Pons (tissue), 1 donor: ENCODE measurements around the gene FNIP1.
A peak's percentile ranks its signal among the peaks of the same experiment; 100 is the strongest.
"Not testable (repeated sequence)": the region's sequence is repeated elsewhere in the genome, so short reads cannot be mapped to it uniquely, and the experiment has no call there.

ENCODE experiments used
- DNase-seq: peaks from one replicate; pipeline ENCODE4 v3.0.0-alpha.2; 2016; ENCODE audit warnings: low spot score

The FNIP1 gene

DNA sequence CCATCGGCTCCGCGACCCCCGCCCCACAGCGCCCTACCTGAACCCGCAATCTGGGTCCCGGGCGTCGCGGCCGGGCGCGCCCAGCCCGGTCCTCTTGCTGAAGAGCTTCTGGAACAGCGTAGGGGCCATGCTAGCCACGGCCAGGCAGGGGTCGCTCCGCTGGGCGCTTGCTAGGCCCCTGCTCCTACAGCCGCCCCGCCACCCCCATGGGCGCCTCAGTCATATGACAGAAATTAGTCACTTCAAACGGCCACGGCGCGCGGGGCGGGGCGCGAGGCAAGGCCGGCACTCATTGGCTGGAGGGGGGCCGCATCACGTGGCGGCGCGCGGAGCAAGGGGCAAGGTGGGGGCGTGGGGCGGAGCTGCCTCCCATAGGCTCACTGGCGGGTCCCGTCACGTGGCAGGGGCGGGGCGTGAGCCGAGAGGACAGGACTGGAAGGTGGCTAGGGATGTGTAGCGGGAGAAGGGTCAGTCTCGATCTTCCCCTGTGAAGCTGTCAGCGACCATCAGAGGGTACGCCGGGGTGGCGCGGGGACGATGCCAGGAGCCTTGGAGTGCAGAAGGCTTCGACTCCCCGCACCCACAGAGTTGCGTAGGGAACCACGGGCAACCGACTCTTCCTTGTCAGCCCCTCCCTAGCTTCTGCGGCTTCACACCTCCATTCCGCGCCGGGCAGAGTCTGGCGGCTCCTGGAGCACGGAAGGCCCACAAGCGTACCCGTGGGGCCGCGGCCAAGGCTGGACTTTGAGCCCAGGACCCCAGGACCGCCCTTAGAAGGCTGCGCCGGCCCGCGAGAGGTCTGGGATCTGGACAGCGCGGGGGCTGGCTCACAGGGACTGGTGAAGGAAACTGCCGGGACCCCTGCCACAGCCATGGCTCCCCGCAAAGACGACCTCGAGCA, at the start of gene FNIP1:
Gene FNIP1, minus strand, starts transcription at position 225 of the 901 bp plus-strand sequence. Its CDS starts 96 bp downstream, at position 129.
- peak; percentile 98 for DNase-seq

DNA sequence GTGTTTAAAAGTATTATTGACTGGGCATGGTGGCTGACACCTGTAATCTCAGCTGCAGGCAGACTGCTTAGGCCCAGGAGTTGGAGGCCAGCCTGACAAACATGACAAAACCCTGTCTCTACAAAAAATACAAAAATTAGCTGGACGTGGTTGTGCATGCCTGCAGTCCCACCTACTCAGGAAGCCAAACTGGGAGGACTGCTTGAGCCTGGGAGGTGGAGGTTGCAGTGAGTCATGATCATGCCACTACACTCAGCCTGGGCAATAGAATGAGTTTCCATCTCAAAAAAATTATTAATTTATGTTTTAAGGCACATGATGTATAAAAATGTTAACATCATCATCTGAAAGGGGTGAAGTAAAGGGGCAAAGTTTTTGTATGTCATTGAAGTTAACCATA, 49.7 kb upstream of the FNIP1 start:
- DNase-seq = no peak

- DNase-seq = no peak
These were observed 49.0 kb upstream of the FNIP1 start for GRCh38 chr5:131845828-131846227.

- not testable (repeated sequence) for DNase-seq
These were observed 46.2 kb upstream of the FNIP1 start for GRCh38 chr5:131842971-131843370.

DNA sequence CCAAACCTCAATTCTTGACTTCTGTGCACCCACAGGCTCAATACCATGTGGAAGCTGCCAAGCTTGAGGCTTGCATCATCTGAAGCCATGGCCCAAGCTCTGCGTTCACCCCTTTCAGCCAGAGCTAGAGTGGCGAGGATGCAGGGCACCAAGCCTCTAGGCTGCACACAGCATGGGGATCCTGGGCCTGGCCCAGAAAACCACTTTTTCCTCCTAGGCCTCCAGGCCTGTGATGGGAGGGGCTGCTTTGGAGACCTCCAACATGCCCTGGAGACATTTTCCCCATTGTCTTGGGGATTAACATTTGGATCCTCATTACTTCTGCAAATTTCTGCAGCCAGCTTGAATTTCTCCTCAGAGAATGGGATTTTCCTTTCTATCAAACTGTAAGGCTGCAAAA, 35.9 kb upstream of the FNIP1 start:
- not testable (repeated sequence) for DNase-seq

DNA sequence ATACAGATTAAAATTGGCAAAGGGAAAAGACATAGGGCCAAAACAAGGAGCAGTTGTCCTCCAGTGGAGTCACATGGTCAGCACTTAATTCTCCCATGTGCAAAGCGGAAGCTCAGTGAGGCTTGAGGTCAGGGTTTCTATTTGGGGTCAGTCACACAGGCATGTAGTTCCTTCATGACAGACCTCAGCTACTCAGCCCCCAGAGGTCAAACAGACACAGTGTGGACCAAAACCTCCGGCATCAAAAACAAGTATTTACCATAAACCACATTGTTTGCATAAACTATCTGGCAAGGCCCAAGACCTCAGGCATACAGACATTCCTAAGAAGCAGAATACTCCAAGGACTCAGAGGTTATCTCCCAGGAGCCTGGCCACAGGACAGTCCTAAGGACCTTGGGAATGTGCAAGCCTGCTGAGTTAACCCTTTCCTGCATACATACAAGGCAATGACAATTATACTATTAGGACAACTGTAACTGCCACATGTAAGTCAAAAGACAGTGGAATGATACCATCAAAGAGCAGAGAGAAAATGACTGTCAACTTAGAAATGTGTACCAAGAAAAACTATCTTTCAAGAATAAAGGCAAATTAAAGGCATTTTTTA, 28.7 kb upstream of the FNIP1 start:
- no peak for DNase-seq

GRCh38 chr5:131824631-131825030, 27.8 kb upstream of the FNIP1 start:
- no peak for DNase-seq

GRCh38 chr5:131821221-131821620, 24.4 kb upstream of the FNIP1 start:
- no peak for DNase-seq

DNA sequence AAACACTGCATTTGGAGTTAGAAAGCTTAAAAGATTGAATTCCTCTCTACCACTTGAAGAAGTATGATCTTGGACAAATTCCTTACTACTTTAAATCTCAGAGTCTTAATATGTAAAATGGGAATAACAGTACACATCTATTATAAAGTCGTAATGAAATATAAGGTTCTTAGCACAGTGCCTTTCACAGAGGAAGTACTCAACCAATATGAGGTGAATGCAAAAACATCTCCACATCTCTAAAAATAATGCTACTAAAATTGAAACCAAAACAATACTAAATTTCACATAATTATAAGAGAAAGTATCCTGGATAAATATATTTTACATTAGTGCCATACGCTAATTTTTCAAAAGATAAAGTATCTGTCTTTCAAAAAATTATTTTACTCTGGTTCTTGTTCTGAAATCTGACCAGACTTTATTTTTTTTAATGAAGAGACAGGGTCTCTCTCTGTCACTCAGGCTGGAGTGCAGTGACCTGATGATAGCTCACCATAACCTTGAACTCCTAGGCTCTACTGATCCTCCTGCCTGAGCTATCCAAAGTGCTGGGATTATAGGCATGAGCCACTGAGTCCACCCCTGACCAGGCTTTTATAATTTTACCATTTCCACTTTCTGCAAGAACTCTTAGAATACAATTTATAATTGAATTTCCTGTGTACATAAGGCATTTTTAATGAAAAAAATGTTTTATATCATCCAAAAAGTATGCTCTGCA, 21.3 kb upstream of the FNIP1 start:
- no peak for DNase-seq

DNA sequence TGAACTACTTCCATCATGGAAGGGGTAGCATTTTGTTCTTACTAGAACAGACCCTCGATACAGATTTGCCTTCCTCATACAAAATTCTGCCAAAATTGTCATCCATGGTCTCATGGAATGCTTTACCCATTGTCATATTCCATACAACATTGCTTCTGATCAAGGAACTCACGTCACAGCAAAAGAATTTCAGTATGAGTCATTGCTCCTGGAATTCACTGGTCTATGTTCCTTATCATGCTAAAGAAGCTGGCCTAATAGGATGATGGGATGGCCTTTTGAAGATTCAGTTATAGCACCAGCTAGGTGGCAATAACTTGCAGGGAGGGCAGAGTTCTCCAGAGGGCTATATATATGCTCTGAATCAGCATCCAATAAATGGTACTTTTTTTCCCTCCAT, 18.2 kb upstream of the FNIP1 start:
- no peak for DNase-seq

DNA sequence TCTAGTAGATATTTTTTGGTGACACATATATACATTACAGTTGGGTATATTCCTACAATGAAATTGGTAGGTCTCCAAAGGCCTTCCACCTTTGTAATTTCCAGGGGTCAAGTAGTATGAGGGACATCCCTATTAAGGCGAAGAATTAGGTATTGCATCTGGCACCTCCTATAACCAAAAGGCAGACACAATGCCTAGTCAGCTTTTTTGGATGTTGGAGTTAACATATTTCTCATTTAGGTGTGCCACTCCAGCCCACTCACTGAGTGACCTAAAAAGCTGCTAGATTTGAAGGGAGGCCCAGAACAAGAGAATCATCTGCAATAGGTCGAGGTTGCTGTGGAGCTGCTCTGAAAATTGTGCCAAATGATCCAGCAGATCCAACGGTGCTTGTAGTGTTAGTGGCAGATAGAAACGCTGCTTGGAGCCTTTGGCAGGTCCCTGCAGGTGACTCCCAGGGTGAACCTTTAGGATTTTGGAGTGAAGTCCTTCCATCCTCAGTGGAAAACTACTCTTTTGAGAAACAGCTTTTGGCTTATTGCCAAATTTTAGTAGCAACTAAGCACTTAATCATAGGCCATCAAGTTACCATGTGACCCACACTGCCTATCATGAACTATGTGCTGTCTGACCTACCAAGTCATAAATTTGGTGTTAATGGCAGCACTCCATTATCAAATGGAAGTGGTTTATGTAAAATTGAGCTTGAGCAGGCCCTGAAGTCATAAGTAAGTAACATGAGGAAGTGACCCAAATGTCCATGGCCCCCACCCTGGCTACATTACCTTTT, 15.7 kb upstream of the FNIP1 start:
- DNase-seq = no peak

DNA sequence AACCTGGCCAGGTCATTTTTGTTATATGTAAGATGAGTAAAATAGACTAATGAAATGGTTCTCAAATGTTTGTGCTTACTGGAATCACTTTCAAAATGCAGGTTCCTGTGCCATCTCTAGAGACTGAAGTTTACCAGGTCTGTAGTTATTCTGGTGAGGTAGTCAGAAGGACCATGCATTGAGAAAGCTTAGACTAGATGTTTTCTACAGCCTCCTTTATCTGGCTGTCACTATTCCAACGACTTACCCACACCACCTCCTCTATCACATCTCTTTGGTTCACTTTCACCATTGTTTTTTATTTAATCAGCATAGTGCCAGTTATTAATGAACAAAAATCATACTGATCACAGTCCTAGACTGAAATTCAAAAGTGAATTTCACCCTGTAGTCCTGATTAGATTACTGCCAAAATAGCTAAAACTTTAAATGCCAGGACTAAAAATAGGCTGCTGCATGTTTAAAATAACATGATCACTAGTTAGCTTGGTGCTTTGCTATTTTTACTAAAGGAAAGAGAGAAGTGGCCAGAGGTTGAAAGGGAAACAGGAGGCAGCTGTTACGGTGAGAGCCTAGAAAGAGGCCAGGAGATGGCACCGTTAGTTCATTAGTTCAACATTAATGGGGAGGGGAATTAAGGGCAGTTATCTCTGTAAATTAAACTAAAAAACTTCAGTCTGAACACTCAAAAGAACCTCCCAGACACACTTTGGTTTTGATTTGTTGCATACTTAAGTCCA, 13.9 kb upstream of the FNIP1 start:
- peak; percentile 53 for DNase-seq

DNA sequence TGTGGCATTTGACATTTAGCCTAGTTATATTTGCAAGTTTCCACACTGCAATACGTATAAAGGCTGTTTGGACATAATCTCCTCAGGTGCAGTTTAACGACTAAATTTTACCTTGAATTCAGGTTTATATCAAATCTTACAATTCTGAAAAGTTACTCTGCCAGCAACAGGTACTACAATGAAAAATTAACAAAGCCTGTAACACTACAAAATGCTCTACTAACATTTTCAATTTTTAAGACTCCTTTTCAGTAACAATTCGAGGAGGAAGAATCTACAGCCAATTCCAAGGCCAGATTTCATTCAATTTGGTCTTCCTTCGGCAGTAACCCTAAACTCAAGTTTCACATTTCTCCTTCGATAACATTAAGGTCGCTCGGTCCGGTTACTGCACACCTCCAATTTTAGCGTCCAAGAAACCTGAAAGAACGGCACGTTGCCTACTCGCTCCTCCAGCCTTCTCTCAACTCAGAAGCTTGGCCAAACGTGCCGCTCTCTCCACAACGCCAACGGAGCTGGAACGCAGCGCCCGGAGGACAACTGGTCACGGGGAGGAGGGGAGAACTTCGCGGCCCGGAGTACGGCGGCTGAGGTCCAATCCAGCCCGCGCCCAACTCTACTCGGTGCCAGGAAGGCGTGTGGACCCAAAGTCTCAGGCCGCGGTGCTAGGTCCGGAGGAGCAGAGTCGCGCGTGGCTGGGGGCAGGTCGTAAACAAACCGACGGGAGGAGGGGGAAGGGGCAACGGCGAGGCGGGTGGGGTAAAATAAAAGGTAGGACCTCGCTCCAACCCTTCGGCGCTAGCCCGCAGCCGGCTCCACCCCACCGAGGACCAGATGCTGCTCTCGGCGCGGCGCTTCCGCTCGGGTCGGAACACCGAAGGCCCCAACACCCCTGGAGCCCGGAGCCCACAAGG, 681 bp downstream of the FNIP1 start:
- peak; percentile 53 for DNase-seq

GRCh38 chr5:131795228-131795627, 1.6 kb downstream of the FNIP1 start:
- DNase-seq = peak; percentile 34

- DNase-seq = no peak
These were observed 2.2 kb downstream of the FNIP1 start for GRCh38 chr5:131794586-131794985.

DNA sequence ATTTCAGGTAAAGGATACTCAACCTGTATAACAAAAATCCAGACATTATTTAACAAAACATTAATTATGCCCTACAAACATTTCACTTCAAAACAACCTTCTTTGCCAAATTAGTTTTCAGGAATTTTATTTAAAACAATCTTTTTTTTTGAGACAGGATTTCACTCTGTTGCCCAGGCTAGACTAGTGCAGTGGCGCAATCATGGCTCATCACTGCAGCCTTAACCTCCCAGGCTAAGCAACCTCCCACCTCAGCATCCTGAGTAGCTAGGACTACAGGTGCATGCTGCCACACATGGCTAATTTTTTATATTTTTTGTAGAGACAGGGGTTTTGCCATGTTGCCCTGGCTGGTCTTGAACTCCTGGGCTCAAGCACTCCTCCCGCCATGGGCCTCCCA, 3.9 kb downstream of the FNIP1 start:
- no peak for DNase-seq

GRCh38 chr5:131791866-131792265, 5.0 kb downstream of the FNIP1 start:
- no peak for DNase-seq

- DNase-seq = no peak
These were observed 6.3 kb downstream of the FNIP1 start for GRCh38 chr5:131790550-131790949.

DNA sequence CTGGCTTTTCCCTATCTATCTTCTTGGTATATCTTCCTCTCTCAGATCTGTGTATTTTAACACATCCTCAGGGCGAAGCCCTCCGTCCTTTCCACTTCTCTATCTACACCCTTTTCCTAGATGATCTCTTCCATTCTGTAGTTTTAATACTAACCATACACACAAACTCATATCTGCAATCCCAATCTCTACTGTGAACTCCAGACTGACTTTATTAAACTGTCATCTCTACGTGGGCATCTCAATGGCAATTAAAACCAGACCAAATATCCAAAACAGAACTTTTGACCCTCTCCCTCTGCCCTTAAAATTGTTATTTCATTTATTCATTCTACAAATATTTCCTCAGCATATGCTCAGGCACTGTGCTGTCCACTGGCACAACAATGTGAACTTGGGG, 7.1 kb downstream of the FNIP1 start:
- DNase-seq = no peak

DNA sequence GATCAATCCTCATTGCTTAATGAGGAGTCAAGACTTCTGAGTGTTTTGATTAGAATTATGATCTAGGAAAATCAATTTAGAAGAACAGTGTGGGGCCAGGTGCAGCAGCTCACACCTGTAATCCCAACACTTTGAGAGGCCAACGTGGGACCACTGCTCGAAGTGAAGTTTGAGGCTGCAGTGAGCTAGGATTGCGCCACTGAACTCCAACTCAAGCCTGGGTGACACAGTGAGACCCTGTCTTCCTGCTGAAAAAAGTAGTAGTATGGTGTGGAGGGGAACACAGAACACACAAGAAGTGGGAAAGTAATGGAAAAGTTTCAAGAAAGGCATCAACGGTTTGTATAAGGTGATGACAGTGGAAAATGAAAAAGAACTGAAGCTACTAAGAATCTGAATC, 9.1 kb downstream of the FNIP1 start:
- no peak for DNase-seq
